ENCODE results near the gene CDH13. TPM values are rescaled to one million over a fixed set of nuclear protein-coding genes. Genes with fewer than 3 reads are reported as not detected.

Gene CDH13
- total RNA-seq, 1 donor = 102 TPM

GRCh38 chr16:83579436-83579835 lies 952.7 kb downstream of the CDH13 start:
- Histone ChIP-seq H2AFZ (ENCODE audit: low read length) (no peak overlapping the region), H3K4me2 (ENCODE audit: insufficient read depth, low read length) (no peak overlapping the region), H3K27ac (ENCODE audit: low read depth, low read length) (no peak overlapping the region), H3K36me3 (ENCODE audit: insufficient read depth, low read length) (no peaks in the 10 kb centered on the region), H4K20me1 (ENCODE audit: insufficient read depth, low read length) (no peaks in the 10 kb centered on the region), H3K27me3 (ENCODE audit: insufficient read depth, low read length) (no peaks in the 10 kb centered on the region), H3K4me1 (ENCODE audit: insufficient read depth, low read length) (peaks cover 2% of the 10 kb centered on the region), H3K79me2 (ENCODE audit: insufficient read depth, low read length) (no peaks in the 10 kb centered on the region), H3K9me3 (ENCODE audit: low read depth, low read length) (no peaks in the 10 kb centered on the region), H3K4me3 (ENCODE audit: insufficient read depth, low read length) (no peak overlapping the region)
- no peak for DNase-seq (ENCODE audit: insufficient read length, low spot score, missing footprints)
- no peak for TF ChIP-seq CTCF (IDR thresholded peaks at IDR 0.05; ENCODE audit: extremely low read depth, low read depth, low read length)

DNA sequence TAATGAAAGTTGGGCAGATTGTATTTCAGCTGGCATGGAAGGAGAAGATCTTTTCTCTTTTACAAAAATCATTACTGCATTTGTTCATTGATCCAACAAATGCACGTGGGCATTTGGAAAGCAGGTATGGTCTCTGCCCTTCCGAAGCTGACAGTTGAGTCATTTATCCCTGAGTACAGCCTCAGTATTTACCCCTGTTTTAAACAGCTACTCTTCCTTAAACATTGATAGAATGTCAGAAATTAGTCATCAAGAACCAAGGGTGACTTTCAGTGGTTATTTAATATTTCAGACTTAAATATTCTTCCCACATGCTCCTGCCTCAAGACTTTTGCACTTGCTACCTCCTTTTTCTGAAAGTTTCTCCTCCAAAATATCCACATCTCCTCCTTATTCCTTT lies 954.3 kb downstream of the CDH13 start:
- Histone ChIP-seq H3K79me2 (ENCODE audit: insufficient read depth, low read length) (no peaks in the 10 kb centered on the region), H3K9me3 (ENCODE audit: low read depth, low read length) (no peaks in the 10 kb centered on the region), H3K4me1 (ENCODE audit: insufficient read depth, low read length) (peaks cover 2% of the 10 kb centered on the region), H3K4me3 (ENCODE audit: insufficient read depth, low read length) (no peak overlapping the region), H3K27me3 (ENCODE audit: insufficient read depth, low read length) (no peaks in the 10 kb centered on the region), H3K36me3 (ENCODE audit: insufficient read depth, low read length) (no peaks in the 10 kb centered on the region), H4K20me1 (ENCODE audit: insufficient read depth, low read length) (no peaks in the 10 kb centered on the region), H3K27ac (ENCODE audit: low read depth, low read length) (no peak overlapping the region), H3K4me2 (ENCODE audit: insufficient read depth, low read length) (no peak overlapping the region), H2AFZ (ENCODE audit: low read length) (no peak overlapping the region)
- no peak for TF ChIP-seq CTCF (IDR thresholded peaks at IDR 0.05; ENCODE audit: extremely low read depth, low read depth, low read length)
- DNase-seq (ENCODE audit: insufficient read length, low spot score, missing footprints) = no peak

DNA sequence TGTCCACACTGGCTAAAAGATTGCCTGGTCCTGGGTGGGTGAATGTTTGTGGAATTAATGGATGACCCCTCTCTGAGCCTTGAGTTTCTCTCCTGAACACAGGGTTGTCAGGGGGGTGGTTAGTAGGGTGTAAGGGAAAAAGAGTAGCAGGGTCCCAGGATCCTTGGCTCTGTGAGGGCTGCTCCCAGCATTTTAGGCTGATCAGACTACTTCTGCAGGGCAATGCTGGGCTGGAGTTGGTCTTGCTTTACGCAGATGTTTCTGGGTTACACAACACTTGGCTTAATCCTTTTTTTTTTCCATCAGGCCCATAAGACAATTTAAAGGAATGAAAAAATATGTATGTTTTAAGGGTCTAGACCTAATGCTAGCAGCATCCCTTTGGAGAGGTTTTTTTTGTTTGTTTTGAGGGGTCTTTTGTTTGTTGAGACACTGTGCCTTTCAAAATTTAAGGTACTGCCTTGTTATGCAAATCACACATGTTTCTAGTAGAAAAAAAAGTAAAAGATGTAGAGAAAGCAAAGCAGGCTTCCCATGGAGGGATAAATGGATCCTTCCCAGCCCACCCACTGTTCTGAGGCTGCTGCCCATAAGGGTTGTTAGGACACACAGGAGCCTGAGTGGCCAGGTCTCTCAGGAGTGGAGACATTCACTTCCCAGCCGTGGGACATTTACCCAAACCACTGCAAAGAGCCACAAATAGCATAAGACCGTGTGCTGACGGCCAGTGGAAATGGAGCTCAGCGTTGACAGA lies 955.4 kb downstream of the CDH13 start:
- no peak for TF ChIP-seq CTCF (IDR thresholded peaks at IDR 0.05; ENCODE audit: extremely low read depth, low read depth, low read length)
- Histone ChIP-seq H3K9me3 (ENCODE audit: low read depth, low read length) (no peaks in the 10 kb centered on the region), H3K27me3 (ENCODE audit: insufficient read depth, low read length) (peaks cover 2% of the 10 kb centered on the region), H3K79me2 (ENCODE audit: insufficient read depth, low read length) (no peaks in the 10 kb centered on the region), H2AFZ (ENCODE audit: low read length) (no peak overlapping the region), H3K4me3 (ENCODE audit: insufficient read depth, low read length) (no peak overlapping the region), H4K20me1 (ENCODE audit: insufficient read depth, low read length) (no peaks in the 10 kb centered on the region), H3K36me3 (ENCODE audit: insufficient read depth, low read length) (no peaks in the 10 kb centered on the region), H3K4me1 (ENCODE audit: insufficient read depth, low read length) (peaks cover 5% of the 10 kb centered on the region), H3K27ac (ENCODE audit: low read depth, low read length) (no peak overlapping the region), H3K4me2 (ENCODE audit: insufficient read depth, low read length) (no peak overlapping the region)
- DNase-seq (ENCODE audit: insufficient read length, low spot score, missing footprints) = no peak

DNA sequence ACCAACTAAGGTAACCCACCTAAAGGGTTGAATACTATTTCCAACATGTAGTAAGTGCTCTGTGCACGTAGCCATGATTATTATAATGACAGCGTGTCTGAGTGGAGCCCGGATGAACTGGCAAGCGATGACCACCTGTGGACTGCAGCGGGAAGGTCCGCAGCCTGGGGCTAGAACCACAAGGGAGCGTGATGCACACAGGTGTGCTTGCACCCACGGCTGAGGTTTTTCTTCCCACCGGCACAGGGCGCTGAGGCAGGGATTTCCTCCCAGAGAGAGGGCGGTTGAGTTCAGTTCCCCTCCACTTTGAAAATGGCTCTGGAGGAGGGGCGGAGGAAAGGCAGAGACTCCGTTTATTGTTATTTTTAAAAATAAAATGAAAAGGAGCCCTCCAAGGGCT lies 959.3 kb downstream of the CDH13 start:
- Histone ChIP-seq H3K4me2 (ENCODE audit: insufficient read depth, low read length) (peak overlapping the region; percentile 51), H4K20me1 (ENCODE audit: insufficient read depth, low read length) (no peaks in the 10 kb centered on the region), H3K4me3 (ENCODE audit: insufficient read depth, low read length) (peak overlapping the region; percentile 3), H3K9me3 (ENCODE audit: low read depth, low read length) (no peaks in the 10 kb centered on the region), H3K79me2 (ENCODE audit: insufficient read depth, low read length) (no peaks in the 10 kb centered on the region), H3K27ac (ENCODE audit: low read depth, low read length) (no peak overlapping the region), H3K36me3 (ENCODE audit: insufficient read depth, low read length) (no peaks in the 10 kb centered on the region), H2AFZ (ENCODE audit: low read length) (peak overlapping the region; percentile 74), H3K4me1 (ENCODE audit: insufficient read depth, low read length) (peaks cover 4% of the 10 kb centered on the region), H3K27me3 (ENCODE audit: insufficient read depth, low read length) (peaks cover 2% of the 10 kb centered on the region)
- TF ChIP-seq CTCF (IDR thresholded peaks at IDR 0.05; ENCODE audit: extremely low read depth, low read depth, low read length) = no peak
- no peak for DNase-seq (ENCODE audit: insufficient read length, low spot score, missing footprints)
